GM12875 (cell line): Measurements from ENCODE around the gene BIRC2.
A peak's percentile ranks its signal among the peaks of the same experiment; 100 is the strongest.
"Not testable (repeated sequence)": the region's sequence is repeated elsewhere in the genome, so short reads cannot be mapped to it uniquely, and the experiment has no call there.

Experiments used
- H3K4me3 ChIP-seq: one replicate; pipeline ENCODE4 v1.5.1; 2011; ENCODE audit warnings: low read depth, low read length, control low read depth
- CTCF ChIP-seq: IDR thresholded peaks from 2 replicates; pipeline ENCODE4 v1.5.1; 2011; ENCODE audit warnings: low read depth, mild to moderate bottlenecking, control low read depth, inconsistent platforms, low read length, moderate library complexity, borderline replicate concordance; ENCODE audit not compliant: insufficient read depth

The BIRC2 gene

GRCh38 chr11:102360681-102361080 is 13.7 kb downstream of the BIRC2 start:
- H3K4me3 ChIP-seq = no peak overlapping the region
- no peak for TF ChIP-seq CTCF

- H3K4me3 ChIP-seq = no peak overlapping the region
- no peak for TF ChIP-seq CTCF
These were observed 14.3 kb downstream of the BIRC2 start for GRCh38 chr11:102361086-102362031.

- H3K4me3 ChIP-seq = no peak overlapping the region
- no peak for TF ChIP-seq CTCF
These were observed 18.0 kb downstream of the BIRC2 start for GRCh38 chr11:102364991-102365390.

- H3K4me3 ChIP-seq = no peak overlapping the region
- 0 out of 2 replicates have a peak, but pooled peaks have one; percentile 3 for TF ChIP-seq CTCF
These were observed 20.4 kb downstream of the BIRC2 start for GRCh38 chr11:102367364-102367763.

- H3K4me3 ChIP-seq = no peak overlapping the region
- TF ChIP-seq CTCF = no peak
These were observed 21.5 kb downstream of the BIRC2 start for GRCh38 chr11:102368472-102368871.

- H3K4me3 ChIP-seq = not testable (repeated sequence)
These were observed 27.8 kb downstream of the BIRC2 start for GRCh38 chr11:102374633-102375424.

- TF ChIP-seq CTCF = no peak
- no peak overlapping the region for H3K4me3 ChIP-seq
These were observed 28.8 kb downstream of the BIRC2 start for GRCh38 chr11:102375720-102376399.
